Keratinocyte (primary cell): ENCODE measurements around the gene PITHD1. TPM values are rescaled to one million over a fixed set of nuclear protein-coding genes. Genes with fewer than 3 reads are reported as not detected.

Source experiments
- DNase-seq: peaks from one replicate; pipeline ENCODE4 v3.0.0-alpha.2; 2011; ENCODE audit warnings: low read depth, missing footprints, low spot score
- FAIRE-seq: peaks from 2 replicates; lab custom pipeline; 2011; peaks lifted over from hg19 to GRCh38; lab: Jason Lieb, UNC
- H2AFZ ChIP-seq: 2 replicates; pipeline ENCODE4 v1.6.0; 2012; ENCODE audit warnings: low read length, control low read depth, inconsistent platforms; ENCODE audit not compliant: control insufficient read depth
- H3K27ac ChIP-seq: 2 replicates; pipeline ENCODE4 v1.5.1; 2011; ENCODE audit warnings: low read length; ENCODE audit not compliant: control insufficient read depth, insufficient read depth
- H3K27me3 ChIP-seq: 3 replicates; pipeline ENCODE4 v1.6.0; 2011; ENCODE audit warnings: low read length; ENCODE audit not compliant: control insufficient read depth, insufficient read depth; ENCODE audit errors: extremely low read depth
- H3K36me3 ChIP-seq, 2 experiments: 2 replicates in 1 of 2; 3 replicates in 1 of 2; pipeline ENCODE4 v1.5.1; 2011; ENCODE audit warnings: low read length in 2 of 2, mild to moderate bottlenecking in 1 of 2; ENCODE audit not compliant: control insufficient read depth in 2 of 2, insufficient read depth in 2 of 2; ENCODE audit errors: extremely low read depth in 1 of 2
- H3K4me1 ChIP-seq: 3 replicates; pipeline ENCODE4 v1.5.1; 2011; ENCODE audit warnings: low read length; ENCODE audit not compliant: control insufficient read depth, insufficient read depth; ENCODE audit errors: extremely low read depth
- H3K4me2 ChIP-seq: 3 replicates; pipeline ENCODE4 v1.6.0; 2011; ENCODE audit warnings: low read depth, low read length; ENCODE audit not compliant: control insufficient read depth, insufficient read depth; ENCODE audit errors: extremely low read depth
- H3K4me3 ChIP-seq, 3 experiments: fragments of 200-600 bp in 1 of 3; sonication (generic) in 1 of 3; 2 replicates in 2 of 3; 3 replicates in 1 of 3; pipeline ENCODE4 v1.5.1; 2011 to 2016; ENCODE audit warnings: low read length in 3 of 3, mild to moderate bottlenecking in 3 of 3, control low read depth in 2 of 3, inconsistent platforms in 1 of 3, low read depth in 1 of 3, mixed read lengths in 1 of 3, mixed run types in 1 of 3, moderate library complexity in 1 of 3; ENCODE audit not compliant: control insufficient read depth in 2 of 3, insufficient read depth in 2 of 3; ENCODE audit errors: extremely low read depth in 1 of 3
- H3K79me2 ChIP-seq: 2 replicates; pipeline ENCODE4 v1.6.0; 2012; ENCODE audit warnings: low read length; ENCODE audit not compliant: control insufficient read depth, insufficient read depth
- H3K9ac ChIP-seq: 3 replicates; pipeline ENCODE4 v1.6.0; 2011; ENCODE audit warnings: low read length; ENCODE audit not compliant: control insufficient read depth, insufficient read depth; ENCODE audit errors: extremely low read depth
- H3K9me1 ChIP-seq: 3 replicates; pipeline ENCODE4 v1.6.0; 2011; ENCODE audit warnings: low read length; ENCODE audit not compliant: control insufficient read depth, insufficient read depth; ENCODE audit errors: extremely low read depth
- H3K9me3 ChIP-seq: 2 replicates; pipeline ENCODE4 v1.5.1; 2012; ENCODE audit warnings: low read depth, low read length; ENCODE audit not compliant: control insufficient read depth
- H4K20me1 ChIP-seq: 3 replicates; pipeline ENCODE4 v1.6.0; 2011; ENCODE audit warnings: low read length; ENCODE audit not compliant: control insufficient read depth, insufficient read depth; ENCODE audit errors: extremely low read depth
- EZH2 ChIP-seq: IDR thresholded peaks from one replicate; pipeline ENCODE4 v1.6.1; 2012; ENCODE audit warnings: inconsistent platforms, mild to moderate bottlenecking, low read length, moderate library complexity
- dilution Hi-C: fragments of 300-500 bp; cut with MboI; formaldehyde crosslinking; loops from one replicate; pipeline ENCODE4 v1.7.0; 2020; ENCODE audit warnings: low sequenced_read_pairs; ENCODE audit not compliant: extremely low pct_ligation_motif_present
- polyA plus RNA-seq, 5 experiments: library from polyadenylated mRNA; depleted of rRNA in 3 of 5; stranded (reverse) in 3 of 5; stranded (forward) in 1 of 5; unstranded in 1 of 5; fragments of >200 nt; gene quantifications; 1 replicate in 1 of 5; 2 replicates in 3 of 5; 3 replicates in 1 of 5; pipeline versions ENCODE4 v1.2.1 to v1.2.3, GENCODE V29; 2011 to 2012; ENCODE audit warnings: missing spikeins in 2 of 5, low read depth in 1 of 5, low replicate concordance in 1 of 5
- TF ChIP-seq, protein P1 (sequence below), 3 experiments: IDR thresholded peaks in 1 of 3; conservative IDR thresholded peaks in 1 of 3; optimal IDR thresholded peaks in 1 of 3; 2 replicates in 2 of 3; 3 replicates in 1 of 3; pipeline versions ENCODE3 to v1.5.1; 2011; ENCODE audit warnings: low read length in 3 of 3, mild to moderate bottlenecking in 3 of 3, moderate library complexity in 2 of 3, control low read depth in 1 of 3, inconsistent platforms in 1 of 3; ENCODE audit not compliant: insufficient read depth in 2 of 3; ENCODE audit errors: extremely low read depth in 1 of 3

The PITHD1 gene
- polyA plus RNA-seq, 1 donor (not counting 4 experiments of a cell fraction or from before 2014, with no cell fraction given): 59.4 TPM

DNA sequence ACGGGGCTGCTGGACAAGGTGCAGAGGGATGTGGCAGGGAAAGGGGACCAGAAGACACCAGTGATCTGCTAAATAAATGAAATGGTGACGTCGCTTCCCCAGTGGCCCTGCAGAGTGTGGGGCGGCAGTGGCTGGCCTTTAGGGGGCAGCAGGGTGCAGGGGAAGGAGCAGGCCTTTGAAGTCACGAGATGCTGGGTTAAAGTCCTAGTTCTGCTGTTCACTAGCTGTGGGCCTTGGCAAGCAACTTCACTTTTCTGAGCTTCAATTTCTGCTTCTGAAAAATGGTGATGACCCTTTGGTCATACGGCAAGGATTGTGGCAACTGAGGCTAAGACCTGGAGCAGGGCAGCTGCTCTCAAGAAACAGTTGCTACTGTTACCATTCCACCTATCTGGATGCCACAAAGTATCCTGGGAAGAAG is 31.5 kb downstream of the PITHD1 start:
- no peak for TF ChIP-seq EZH2
- TF ChIP-seq, protein P1, sequence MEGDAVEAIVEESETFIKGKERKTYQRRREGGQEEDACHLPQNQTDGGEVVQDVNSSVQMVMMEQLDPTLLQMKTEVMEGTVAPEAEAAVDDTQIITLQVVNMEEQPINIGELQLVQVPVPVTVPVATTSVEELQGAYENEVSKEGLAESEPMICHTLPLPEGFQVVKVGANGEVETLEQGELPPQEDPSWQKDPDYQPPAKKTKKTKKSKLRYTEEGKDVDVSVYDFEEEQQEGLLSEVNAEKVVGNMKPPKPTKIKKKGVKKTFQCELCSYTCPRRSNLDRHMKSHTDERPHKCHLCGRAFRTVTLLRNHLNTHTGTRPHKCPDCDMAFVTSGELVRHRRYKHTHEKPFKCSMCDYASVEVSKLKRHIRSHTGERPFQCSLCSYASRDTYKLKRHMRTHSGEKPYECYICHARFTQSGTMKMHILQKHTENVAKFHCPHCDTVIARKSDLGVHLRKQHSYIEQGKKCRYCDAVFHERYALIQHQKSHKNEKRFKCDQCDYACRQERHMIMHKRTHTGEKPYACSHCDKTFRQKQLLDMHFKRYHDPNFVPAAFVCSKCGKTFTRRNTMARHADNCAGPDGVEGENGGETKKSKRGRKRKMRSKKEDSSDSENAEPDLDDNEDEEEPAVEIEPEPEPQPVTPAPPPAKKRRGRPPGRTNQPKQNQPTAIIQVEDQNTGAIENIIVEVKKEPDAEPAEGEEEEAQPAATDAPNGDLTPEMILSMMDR (optimal IDR thresholded peaks at IDR 0.05 in 1 of 3, IDR thresholded peaks at IDR 0.05 in 1 of 3, conservative IDR thresholded peaks at IDR 0.05 in 1 of 3; ENCODE audit: extremely low read depth in 1 of 3, insufficient read depth in 2 of 3, low read length in 3 of 3): peak; percentile 88 to 95 (median 90)
- H3K4me3 ChIP-seq: no peak overlapping the region
- H3K27me3 ChIP-seq: no peaks in the 10 kb centered on the region
- H2AFZ ChIP-seq: no peak overlapping the region
- H3K9me1 ChIP-seq: no peaks in the 10 kb centered on the region
- H3K9me3 ChIP-seq: no peaks in the 10 kb centered on the region
- no peaks in the 10 kb centered on the region for H3K79me2 ChIP-seq
- no peak overlapping the region for H3K27ac ChIP-seq
- FAIRE-seq (peak; percentile 82), DNase-seq (no peak)
- peaks cover 9% of the 10 kb centered on the region for H3K4me1 ChIP-seq
- H4K20me1 ChIP-seq: no peaks in the 10 kb centered on the region
- dilution Hi-C loops: no loop called here
- no peak overlapping the region for H3K9ac ChIP-seq
- H3K36me3 ChIP-seq: peaks cover 0 to 5% of the 10 kb centered on the region in 2 experiments
- H3K4me2 ChIP-seq: no peak overlapping the region

DNA sequence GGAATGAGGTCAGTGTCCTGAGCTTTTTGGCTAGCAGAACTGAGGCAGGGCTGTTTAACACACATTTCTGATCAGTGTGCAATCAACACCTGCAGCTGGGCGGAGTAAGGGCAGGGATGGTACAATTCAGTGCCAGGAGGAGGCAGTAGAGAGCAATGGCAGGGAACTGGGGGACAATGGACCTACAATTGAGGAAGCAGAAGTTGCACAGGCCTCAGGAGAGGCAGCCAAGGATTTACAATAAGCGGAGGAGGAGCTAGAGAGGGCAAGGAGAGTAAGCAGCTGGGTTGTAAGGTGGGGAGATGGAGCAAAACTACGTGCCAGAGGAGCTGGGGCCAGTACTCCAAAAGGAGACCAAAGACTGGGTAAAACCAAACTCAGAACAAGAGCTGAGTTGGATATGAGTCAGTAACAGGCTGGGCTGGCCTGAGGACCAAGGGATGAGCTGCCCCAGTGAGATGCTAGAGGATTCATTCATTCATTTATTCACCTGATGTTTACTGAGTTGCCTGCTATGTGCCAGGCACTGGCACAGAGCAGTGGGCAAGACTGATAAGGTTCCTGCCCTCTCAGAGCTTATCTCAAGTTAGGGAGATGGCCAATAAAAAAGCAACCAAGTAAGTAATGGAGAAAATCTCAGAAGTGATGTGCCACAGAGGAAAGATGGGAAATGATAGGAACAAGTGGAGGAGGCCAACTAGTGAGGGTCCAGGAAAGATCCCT is 32.8 kb downstream of the PITHD1 start:
- FAIRE-seq: peak; percentile 49
- dilution Hi-C loops: no loop called here
- DNase-seq: no peak

More for the DNA sequence above, 32.8 kb downstream of the PITHD1 start:
- Histone ChIP-seq H3K4me2 (no peak overlapping the region), H3K4me3 (no peak overlapping the region), H3K9me3 (no peaks in the 10 kb centered on the region), H3K9ac (no peak overlapping the region), H3K4me1 (peaks cover 9% of the 10 kb centered on the region), H3K27ac (no peak overlapping the region), H3K36me3 (peaks cover 0 to 9% of the 10 kb centered on the region in 2 experiments), H3K9me1 (no peaks in the 10 kb centered on the region), H3K79me2 (no peaks in the 10 kb centered on the region), H4K20me1 (no peaks in the 10 kb centered on the region), H2AFZ (no peak overlapping the region), H3K27me3 (no peaks in the 10 kb centered on the region)
- TF ChIP-seq, protein P1 (optimal IDR thresholded peaks at IDR 0.05 in 1 of 3, IDR thresholded peaks at IDR 0.05 in 1 of 3, conservative IDR thresholded peaks at IDR 0.05 in 1 of 3; ENCODE audit: extremely low read depth in 1 of 3, insufficient read depth in 2 of 3, low read length in 3 of 3): peak; percentile 76 to 86 (median 84)
- TF ChIP-seq EZH2: no peak
